Neural cell (in vitro differentiated cells): ENCODE data around the gene DPP9.

ENCODE experiments used
- CTCF ChIP-seq: fragments of 450-650 bp; IDR thresholded peaks from 2 replicates; pipeline ENCODE4 v1.5.1; 2014; ENCODE audit warnings: antibody characterized with exemption, mild to moderate bottlenecking, moderate library complexity; ENCODE audit not compliant: poor library complexity, severe bottlenecking
- EZH2 ChIP-seq: fragments of 200-600, 300-800 bp; shearing (Covaris generic), sonication (generic); IDR thresholded peaks from 2 replicates; pipeline ENCODE4 v1.6.1; 2014; ENCODE audit warnings: antibody characterized with exemption, low read length, borderline replicate concordance, mild to moderate bottlenecking; ENCODE audit not compliant: insufficient read depth, poor library complexity, severe bottlenecking
- TAF1 ChIP-seq: IDR thresholded peaks from 2 replicates; pipeline ENCODE4 v1.6.1; 2012; ENCODE audit warnings: low read depth
- TF ChIP-seq, protein P1 (sequence below): IDR thresholded peaks from 2 replicates; pipeline ENCODE4 v1.6.1; 2012; ENCODE audit warnings: borderline replicate concordance

- TF ChIP-seq EZH2 = no peak
- TF ChIP-seq CTCF = no peak
- no peak for TF ChIP-seq TAF1
- TF ChIP-seq, protein P1, sequence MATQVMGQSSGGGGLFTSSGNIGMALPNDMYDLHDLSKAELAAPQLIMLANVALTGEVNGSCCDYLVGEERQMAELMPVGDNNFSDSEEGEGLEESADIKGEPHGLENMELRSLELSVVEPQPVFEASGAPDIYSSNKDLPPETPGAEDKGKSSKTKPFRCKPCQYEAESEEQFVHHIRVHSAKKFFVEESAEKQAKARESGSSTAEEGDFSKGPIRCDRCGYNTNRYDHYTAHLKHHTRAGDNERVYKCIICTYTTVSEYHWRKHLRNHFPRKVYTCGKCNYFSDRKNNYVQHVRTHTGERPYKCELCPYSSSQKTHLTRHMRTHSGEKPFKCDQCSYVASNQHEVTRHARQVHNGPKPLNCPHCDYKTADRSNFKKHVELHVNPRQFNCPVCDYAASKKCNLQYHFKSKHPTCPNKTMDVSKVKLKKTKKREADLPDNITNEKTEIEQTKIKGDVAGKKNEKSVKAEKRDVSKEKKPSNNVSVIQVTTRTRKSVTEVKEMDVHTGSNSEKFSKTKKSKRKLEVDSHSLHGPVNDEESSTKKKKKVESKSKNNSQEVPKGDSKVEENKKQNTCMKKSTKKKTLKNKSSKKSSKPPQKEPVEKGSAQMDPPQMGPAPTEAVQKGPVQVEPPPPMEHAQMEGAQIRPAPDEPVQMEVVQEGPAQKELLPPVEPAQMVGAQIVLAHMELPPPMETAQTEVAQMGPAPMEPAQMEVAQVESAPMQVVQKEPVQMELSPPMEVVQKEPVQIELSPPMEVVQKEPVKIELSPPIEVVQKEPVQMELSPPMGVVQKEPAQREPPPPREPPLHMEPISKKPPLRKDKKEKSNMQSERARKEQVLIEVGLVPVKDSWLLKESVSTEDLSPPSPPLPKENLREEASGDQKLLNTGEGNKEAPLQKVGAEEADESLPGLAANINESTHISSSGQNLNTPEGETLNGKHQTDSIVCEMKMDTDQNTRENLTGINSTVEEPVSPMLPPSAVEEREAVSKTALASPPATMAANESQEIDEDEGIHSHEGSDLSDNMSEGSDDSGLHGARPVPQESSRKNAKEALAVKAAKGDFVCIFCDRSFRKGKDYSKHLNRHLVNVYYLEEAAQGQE = no peak
These were observed 15.5 kb downstream of the DPP9 start for GRCh38 chr19:4707956-4708650.
